Stimulated activated CD4-positive, alpha-beta T cell treated with anti-CD3 and anti-CD28 coated beads, Interleukin-1b, Interleukin-23, amount 100 ng/mL, for 24 hours (primary cell): Measurements from ENCODE around the gene SLC35B1.
A peak's percentile ranks its signal among the peaks of the same experiment; 100 is the strongest.

Experiments used
- DNase-seq, 4 experiments: peaks; one replicate each; pipeline ENCODE4 v3.0.0-alpha.2; 2020; ENCODE audit warnings: low read depth in 4 of 4, low spot score in 1 of 4

Gene SLC35B1

GRCh38 chr17:49707608-49708514, at the start of gene SLC35B1:
TSS of gene SLC35B1 (minus strand) at chr17:49707964. CDS start at chr17:49707833, 131 bp downstream.
- DNase-seq, result peak; percentile 94 to 99 (median 97)

GRCh38 chr17:49757151-49757777, 49.5 kb upstream of the SLC35B1 start:
- DNase-seq, result no peak

GRCh38 chr17:49756323-49757150, 48.8 kb upstream of the SLC35B1 start:
- no peak for DNase-seq

- DNase-seq, result no peak
These were observed 48.0 kb upstream of the SLC35B1 start for GRCh38 chr17:49755663-49756283.

GRCh38 chr17:49753959-49754391, 46.2 kb upstream of the SLC35B1 start:
- DNase-seq, result no peak

GRCh38 chr17:49752508-49752907, 44.7 kb upstream of the SLC35B1 start:
- no peak for DNase-seq

- no peak for DNase-seq
These were observed 42.0 kb upstream of the SLC35B1 start for GRCh38 chr17:49749730-49750129.

- peak in 3 of 4 experiments; percentile 7 to 49 (median 36) for DNase-seq
These were observed 41.0 kb upstream of the SLC35B1 start for GRCh38 chr17:49748791-49749190.

- no peak for DNase-seq
These were observed 40.5 kb upstream of the SLC35B1 start for GRCh38 chr17:49748223-49748622.

GRCh38 chr17:49747632-49748031, 39.9 kb upstream of the SLC35B1 start:
- no peak for DNase-seq

GRCh38 chr17:49746791-49747490, 39.2 kb upstream of the SLC35B1 start:
- DNase-seq, result no peak

- no peak for DNase-seq
These were observed 37.7 kb upstream of the SLC35B1 start for GRCh38 chr17:49745175-49746139.

GRCh38 chr17:49742166-49742638, 34.4 kb upstream of the SLC35B1 start:
- DNase-seq, result no peak

- DNase-seq, result no peak
These were observed 33.9 kb upstream of the SLC35B1 start for GRCh38 chr17:49741692-49742076.

- DNase-seq, result no peak
These were observed 33.4 kb upstream of the SLC35B1 start for GRCh38 chr17:49741009-49741691.

GRCh38 chr17:49739641-49740271, 32.0 kb upstream of the SLC35B1 start:
- DNase-seq, result peak; percentile 46 to 65 (median 60)

- DNase-seq, result no peak
These were observed 30.8 kb upstream of the SLC35B1 start for GRCh38 chr17:49738456-49739163.
